Activated CD8-positive, alpha-beta memory T cell treated with anti-CD3 and anti-CD28 coated beads for 1 hour (primary cell): ENCODE results near the gene P3H2.

Experiments used
- DNase-seq, 2 donors: peaks; one replicate each; pipeline ENCODE4 v3.0.0-alpha.2; 2020; ENCODE audit warnings: low read depth in 1 of 2; ENCODE audit errors: extremely low read depth in 1 of 2

P3H2 gene

DNA sequence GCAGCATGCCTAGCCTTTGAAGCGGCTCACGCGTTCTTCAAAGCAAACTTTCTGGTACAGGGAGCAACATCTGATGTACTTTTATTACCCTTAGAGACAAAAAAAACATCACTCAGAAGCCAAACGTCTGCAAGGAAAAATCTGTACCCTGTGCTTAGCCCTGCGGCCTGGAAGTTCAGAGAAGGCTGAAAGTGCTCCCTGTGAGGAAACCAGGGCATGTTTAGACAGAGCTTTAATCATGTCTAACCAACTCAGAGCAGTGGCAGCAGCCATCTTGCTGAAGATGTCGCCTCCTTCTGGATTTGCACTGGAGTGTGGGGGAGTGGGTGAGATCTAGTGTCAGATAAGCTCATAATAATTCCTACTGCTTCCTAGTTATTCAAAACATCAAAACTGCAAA, 170.4 kb downstream of the P3H2 start:
- DNase-seq, result no peak

DNA sequence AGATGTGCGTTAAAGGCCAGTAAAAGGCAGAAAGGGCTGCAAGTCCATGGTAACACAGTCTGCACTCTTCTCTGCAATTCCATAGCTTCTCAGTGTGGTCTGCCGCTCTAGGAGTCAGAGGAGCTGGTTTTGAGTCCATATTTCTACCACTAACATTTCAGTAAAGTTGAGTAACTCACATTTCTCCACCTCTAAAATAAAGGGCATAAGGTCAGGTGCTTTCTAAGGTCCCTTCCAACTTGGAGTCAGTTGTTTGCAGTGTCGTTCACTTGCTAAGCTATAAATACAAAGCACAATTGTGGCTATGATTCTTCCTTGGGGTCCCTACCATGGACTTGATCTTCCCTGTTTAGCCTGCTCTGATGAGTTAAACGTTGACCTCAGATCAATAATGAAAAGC, 171.1 kb downstream of the P3H2 start:
- no peak for DNase-seq

DNA sequence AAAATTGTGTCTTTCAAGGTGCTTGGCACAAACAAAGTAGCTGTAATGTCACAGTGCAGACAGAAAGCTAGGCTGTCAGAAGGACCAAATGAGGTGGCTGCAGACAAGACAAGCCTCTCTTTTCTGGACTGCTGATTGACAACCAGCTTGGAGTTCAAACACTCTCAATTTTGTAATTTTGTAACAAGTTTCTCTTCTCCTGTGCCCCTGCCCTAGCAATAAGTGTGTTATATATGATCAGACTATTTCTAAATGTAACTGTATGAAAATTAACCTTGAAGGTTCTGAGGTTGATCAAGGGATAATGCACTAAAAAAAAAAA, 172.0 kb downstream of the P3H2 start:
- DNase-seq, result no peak

DNA sequence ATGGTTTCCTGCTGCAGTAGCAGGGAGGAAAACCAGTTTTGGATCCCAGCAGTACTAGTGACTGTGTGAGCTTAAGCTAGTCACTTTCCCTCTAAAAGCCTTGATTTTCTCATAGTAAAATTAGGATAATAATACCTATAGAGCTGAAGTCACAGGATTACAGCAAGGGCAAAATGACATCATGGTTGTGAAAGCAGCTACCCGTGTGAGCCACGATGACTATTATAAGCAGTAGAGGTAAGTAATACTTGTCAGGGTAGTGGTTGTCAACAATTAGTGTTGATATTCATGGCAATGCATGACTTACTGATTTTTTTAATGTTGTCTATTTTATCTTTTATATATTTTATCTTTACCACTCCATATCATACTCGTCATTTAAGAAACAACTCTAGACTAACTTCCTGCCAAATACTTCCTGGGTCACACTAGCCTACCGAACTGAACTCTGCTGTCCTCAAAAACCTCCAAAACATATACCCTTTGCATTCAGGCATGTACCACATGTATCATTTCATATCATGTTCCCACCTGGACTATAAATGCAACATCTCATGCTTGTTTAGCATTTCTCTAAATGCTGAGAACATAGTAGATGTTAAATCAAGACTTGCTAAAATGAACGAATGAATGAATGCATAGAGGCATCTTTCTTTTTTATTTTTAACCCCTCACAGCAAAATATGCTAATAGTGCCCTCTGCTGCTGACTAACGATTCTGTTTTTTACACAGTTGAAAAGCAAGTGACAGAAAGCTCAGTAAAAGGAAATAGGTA, 172.6 kb downstream of the P3H2 start:
- DNase-seq, result no peak

DNA sequence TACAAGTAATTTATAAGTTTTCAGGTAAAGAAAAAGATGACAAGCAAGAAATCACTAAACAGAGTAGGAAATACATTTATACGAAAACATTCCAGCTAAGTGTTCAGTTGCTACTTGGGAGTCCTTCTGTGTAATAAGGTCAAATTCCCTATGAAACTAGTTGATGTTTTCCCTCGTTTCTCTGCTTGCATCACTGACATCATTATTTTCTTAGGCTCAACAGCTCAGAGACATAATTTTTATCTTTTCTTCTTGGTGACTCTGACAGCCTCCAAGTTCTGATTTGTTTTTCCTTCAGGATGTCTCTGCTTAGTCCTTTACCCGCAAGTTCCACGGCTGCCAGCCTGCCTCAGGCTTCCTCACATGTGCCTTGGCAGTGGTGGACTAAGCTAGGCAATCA, 173.6 kb downstream of the P3H2 start:
- DNase-seq, result no peak

DNA sequence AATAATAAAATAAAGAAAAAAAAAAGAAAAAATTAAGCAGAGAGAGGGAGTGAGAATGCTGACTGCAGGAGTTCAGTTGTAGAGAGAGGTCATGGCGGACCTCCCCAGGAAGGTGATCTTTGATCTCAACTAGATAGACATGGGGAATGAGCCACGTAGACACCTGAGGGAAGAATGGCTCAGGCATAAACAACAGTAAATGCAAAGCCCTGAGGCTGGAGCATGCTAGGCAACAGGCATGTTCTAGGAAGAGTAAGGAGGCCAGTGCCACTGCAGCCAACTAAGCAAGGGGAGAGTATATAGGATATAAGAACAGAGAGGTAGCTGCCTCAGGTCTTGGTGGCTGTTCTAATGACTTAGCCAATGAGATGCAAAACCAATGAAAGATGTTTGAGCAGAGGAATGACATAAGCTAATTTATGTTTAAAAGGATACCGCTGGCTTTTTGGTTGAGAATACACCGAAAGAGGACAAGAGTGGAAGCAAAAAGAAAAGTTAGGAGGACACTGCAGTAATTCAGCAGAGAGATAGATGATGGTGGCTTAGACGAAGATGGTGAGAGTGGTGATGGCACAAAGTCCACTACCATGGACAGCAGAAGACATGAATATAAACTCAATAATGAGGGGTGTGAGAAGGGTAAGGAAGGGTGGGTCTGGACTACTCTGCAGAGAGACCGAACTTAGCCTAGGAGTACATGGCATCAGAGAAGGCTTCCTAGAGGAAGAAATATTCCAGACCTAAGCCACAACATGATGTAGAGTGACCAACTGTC, 174.6 kb downstream of the P3H2 start:
- DNase-seq, result no peak

DNA sequence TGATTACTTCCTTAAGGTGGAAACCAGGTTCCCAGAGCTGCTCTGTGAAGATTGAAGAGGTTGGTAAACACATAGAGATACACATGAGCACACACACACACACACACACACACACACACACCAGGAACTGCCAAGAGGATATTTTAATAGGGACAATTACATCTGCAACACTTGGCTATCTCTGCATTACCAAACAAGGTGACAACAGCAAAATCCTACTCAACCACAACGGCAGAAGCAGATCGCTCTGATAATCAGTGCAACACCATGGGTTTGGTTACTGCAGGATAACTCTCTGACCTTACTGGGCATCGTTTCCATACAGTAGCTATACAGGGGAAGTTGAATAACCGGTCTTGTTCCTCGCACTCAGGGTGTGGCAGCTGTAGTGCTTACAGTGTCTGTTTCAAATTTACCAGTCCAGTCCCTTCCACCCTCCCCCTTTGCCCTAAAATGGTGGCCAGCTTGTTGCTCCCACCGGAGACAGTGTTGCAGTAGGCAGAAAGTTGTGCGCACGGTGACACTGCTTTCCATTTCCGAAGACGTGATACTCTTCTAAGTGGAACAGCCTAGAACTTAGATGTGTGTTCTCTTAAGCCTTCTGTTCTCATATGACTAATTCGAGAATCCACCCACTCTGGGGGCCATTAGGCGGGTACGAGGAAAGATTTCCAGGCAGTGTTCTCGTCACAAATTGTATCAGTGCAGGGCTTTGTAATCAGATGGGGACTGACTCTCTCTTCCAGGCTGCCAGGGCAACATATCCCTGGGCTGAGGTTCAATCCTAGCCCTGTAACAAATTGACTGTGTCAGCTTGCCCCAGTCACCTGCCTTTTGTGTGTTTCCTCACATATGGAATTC, 176.2 kb downstream of the P3H2 start:
- no peak for DNase-seq

DNA sequence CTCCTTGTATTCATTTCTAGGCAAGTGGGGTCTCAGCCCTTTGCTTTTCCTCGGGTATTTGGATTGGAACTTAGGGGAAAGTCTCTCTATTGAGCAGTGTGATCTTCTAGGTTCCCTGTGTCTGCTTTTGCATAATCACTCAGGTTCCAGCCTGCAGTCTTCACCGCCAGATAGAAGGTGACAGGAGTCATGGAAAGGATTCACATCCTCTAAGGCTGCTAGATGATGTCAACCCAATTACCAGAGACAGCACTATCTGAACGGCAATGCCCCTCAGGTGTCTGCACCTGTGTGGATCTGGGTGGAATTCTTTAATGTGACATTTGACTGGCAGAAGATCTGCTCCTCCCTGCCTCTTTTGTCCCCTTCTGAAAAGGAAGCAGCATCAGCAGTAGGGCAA, 177.7 kb downstream of the P3H2 start:
- DNase-seq, result no peak

DNA sequence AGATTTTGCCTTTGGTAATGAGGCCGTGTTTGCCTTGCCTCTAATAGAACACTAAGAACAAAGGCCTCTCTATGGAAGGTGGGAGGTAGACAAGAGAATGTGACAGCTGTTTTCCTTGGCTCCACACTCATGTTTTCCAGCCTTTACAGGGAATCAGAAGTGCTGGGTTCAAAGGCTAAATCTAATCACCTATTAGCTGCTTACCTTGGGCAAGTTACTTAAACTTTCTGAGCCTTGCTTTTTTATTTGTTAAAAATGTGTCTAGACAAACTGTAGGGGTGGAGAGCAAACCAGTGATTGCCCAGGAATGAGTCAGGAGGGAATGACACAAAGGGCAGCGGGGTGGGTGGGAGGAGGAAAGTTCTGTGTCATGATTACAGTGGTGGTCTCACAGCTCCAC, 179.0 kb downstream of the P3H2 start:
- DNase-seq, result no peak

DNA sequence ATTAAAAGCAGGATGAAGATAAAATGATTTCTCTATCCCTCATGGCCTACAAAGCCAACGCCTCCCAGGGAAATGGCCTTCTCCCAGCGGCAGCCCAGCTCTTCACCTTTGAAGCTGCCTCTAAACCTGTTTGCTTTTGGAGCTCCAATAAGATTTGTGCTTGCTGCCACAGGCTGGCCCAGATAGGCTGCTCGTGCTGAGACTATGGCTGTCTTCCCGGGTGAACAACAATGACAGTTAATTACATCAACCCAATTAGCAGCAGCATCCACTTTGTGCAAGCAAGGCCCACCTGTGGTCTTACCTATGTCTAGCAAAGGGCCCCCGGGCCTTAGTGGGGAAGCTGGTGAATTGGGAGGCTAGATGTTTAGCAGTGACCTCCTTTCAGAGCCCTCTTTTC, 179.6 kb downstream of the P3H2 start:
- no peak for DNase-seq

DNA sequence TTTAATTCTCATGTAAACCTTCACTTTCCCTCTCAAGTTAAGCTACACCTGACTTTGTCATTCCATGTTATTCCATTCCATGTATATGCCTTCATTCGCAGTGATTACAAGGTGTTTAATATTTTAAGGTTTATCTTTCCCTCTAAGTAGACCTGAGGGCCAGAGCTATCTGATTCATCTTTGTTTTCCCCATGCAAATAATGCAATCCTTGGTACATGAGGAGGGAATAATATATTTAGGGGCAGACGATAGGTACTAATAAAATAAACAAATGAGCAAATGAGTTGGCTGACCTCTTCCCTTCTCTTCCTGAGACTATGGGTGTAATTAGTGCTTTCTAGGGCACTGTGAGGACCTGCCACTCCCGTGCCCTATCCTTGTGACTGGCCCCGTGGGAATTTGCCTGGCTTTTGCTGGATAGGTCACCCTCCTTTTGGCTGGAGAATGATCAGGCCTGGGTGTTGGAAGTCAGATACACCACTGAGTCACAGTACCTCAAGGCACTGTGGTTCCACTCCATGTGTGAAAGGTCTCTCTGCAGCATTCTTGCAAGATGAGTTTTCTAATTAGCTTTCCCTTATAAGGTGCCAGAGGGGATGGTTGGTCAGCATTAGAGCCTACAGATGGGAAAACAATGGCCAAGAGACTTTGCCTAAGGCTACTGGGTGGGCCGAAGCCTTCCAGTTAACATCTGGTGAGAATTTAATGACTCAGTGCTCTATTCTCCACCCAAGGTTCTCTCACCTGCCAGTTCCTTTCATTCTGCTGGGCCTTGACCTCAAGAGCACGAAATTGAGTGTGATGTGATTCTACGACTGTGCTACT, 183.2 kb downstream of the P3H2 start:
- DNase-seq, result no peak

DNA sequence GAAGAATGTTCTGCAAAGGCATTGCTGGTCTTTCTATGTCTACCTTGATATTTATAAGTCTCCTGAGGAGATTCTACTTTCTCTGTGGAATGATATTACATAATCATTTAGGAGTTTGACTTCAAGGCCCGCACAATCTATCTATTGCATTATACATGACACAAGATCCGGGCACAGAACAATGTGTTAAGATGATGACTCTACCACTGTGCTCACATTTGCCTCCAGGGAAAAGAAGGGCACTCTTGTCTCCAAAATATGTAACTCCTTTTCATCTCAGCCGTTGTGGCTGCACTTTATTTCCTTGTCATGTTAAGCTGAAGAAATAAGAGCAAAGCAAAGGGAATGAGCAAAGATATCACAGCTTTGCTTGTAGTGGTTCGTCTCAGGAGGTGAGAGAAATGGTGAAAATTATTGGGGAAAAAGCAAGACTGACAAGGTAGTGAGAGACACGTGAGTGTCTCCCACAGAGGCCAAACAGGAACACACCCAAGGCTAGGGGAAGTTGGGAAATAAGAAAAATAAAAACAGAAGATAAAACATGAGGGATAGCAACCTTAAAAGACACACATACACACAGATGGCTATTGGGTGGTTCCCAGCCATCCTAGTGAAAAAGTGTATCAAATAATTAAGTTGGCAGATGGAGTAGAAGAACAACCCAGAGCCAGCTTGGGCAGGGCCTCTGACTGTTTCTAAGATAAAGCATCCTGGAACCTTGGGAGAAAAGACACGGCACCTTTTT, 184.3 kb downstream of the P3H2 start:
- no peak for DNase-seq

DNA sequence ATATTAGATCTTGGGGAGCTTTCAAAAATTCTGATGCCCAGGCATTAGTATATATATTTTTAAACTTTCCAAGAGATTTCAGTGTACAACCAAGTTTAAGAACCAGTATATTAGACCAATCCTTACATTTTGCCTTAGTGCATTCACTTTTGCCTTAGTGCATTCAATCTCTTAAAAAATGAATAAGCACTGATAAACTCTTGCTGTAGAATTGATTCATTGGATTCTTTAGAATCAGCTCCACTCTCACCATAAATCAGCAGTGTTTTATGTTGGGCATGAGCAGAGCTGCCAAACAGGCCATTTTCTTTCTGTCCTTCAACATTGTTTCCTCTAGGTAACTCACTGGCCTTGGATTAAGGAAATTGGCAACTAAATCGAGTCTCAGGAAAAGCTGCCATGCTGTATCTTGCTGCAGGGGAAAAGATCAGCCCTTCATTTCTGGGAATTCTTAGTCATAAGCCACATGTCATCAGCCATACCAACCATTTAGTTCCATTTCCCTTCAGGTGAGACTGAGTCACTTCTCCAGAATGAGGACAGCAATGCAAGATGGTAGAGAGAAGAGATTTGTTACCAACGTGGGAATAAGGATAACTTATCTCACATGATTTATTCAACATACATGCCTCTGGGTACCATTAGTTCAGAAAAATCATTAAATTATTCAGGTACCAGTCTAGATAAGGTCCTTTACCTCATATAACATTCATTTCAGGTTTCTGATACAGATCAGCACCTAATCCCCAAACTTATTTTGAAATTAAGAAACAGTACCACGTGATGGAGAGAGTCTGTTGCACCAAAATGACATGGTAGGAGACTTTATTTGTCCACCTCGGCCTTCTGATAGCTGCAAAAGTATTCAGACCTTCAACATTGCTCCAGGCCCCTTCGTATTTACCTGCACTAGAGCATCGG, 192.5 kb downstream of the P3H2 start:
- DNase-seq, result no peak

DNA sequence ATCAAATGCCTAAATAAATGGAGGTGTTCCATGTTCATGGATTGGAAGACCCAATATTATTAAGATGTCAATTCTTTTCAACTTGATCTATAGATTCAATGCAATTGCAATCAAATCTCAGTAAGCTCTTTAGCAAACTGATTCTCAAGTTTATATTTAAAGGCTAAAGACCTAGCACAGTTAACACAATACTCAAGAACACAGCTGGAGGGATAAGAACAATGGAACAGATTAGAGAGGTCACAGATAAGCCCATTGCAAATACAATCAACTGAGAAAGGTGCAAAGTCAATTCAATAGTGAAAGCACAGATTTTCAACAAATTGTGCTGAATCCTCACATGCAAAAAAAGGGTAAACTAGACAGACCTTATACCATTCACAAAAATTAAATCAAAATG, 198.9 kb downstream of the P3H2 start:
- no peak for DNase-seq

DNA sequence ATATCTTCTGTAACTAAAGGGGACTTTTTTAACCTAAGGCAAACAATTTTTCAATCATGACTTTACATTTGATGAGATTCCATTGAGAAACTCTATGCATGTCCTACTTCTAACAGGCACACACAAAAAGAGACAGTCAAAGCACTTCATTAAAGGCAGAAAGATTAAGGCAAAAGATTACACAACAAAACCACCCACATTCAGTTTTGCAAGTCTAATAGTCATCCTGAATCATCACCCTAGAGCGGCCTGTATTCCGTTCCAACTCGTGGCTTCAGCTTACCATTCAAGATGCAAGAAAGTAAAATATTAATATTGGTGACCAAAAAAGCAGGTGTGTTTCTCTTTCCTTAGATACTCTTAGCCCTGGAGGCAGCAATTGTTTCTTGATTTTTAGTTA, 205.9 kb downstream of the P3H2 start:
- DNase-seq, result no peak

DNA sequence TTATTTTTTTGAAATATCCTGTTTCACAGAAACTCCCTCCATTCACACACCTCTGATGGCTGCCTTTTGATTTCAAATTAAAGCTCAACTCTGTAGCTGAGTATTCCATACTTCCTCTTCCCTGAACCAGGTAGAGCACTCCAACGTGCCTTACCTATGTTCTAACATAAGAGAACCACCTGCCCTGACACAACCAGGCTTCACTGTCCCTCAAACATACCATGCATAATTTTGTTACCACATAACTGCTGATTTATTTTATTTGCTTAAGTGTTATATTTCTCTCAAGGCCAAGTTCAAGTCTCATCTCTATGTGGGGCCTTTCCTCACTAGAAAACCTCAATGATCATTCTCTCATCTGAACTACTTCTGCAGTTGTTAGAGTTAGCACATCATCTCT, 209.7 kb downstream of the P3H2 start:
- DNase-seq, result no peak

DNA sequence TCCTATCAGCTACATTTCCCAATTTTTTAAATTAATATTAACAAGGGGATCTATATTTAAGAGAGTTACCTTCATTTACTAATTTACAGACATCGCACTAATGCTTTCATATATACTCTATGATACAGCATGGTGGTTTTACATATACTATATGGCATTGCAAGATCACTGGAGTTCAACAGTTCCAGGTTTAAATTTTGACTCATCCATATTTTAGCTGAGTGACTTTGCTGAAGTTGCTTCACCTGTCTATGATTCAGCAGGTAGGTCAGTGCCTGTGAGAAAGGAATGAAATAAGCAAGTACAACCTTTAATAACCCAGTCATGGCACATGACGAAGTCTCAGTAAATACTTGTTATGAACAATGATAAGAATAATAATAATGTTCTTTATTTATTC, 211.1 kb downstream of the P3H2 start:
- DNase-seq, result no peak

DNA sequence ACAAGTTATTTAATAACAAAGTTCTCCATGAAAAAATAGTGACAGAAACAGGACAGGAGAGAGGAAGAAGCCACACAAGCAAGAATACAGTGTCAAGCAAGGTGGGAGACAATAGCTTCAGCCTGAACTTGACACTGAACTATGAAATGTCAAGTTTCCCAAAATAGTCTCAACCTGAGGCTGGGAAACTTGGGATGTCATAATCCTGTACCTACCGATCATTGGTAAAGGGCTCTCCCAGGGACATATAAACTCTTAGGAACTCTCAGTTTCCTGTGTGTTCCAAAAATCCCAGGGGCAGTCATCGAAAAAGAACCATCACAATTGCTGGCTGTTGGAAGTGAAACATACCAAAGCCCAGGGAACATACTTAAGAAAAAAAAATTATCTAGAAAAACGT, 211.6 kb downstream of the P3H2 start:
- DNase-seq, result no peak

DNA sequence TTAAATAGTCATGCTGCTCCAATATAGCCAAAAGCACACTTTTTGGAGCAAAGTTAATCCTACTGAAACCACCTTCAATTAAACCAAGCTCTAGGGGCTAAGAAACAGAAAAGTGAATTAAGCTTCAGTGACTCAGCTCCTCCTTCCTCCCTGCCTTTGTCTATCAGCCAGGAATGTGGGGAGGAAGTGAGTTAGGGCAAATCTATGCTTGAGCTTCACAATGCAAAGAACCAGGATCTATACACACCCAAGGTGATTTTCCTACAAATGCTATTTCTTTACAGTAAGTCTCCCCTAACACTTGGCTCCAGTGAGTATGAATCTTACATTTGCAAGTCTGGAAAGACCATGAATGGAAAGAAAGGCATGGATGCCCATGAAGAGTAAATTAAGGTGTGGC, 212.1 kb downstream of the P3H2 start:
- no peak for DNase-seq
